H1 (cell line): ENCODE data around the gene MAP2K5.

ENCODE experiments used
- CHD7 ChIP-seq: fragments of 300-600 bp; sonication (generic); IDR thresholded peaks from 2 replicates; pipeline ENCODE4 v1.7.1; 2012; ENCODE audit warnings: low read length, moderate library complexity, mild to moderate bottlenecking, inconsistent platforms; ENCODE audit not compliant: insufficient replicate concordance
- JUND ChIP-seq: IDR thresholded peaks from 2 replicates; pipeline ENCODE4 v1.6.1; 2011; ENCODE audit warnings: mild to moderate bottlenecking, improper control_type of control experiment, low read length
- PHF8 ChIP-seq: fragments of 200-600 bp; sonication (generic); conservative IDR thresholded peaks from 2 replicates; pipeline ENCODE4 v1.7.1; 2012; ENCODE audit warnings: low read depth, mild to moderate bottlenecking, inconsistent platforms, low read length, moderate library complexity
- POLR2A ChIP-seq, 2 experiments: IDR thresholded peaks; 1 replicate in 1 of 2; 2 replicates in 1 of 2; pipeline ENCODE4 v1.6.1; 2011; ENCODE audit warnings: low read depth in 2 of 2, low read length in 2 of 2, mild to moderate bottlenecking in 2 of 2; ENCODE audit errors: control extremely low read depth in 1 of 2
- TF ChIP-seq, protein P1 (sequence below): IDR thresholded peaks from 2 replicates; pipeline ENCODE4 v1.6.1; 2011; ENCODE audit warnings: low read length, improper control_type of control experiment
- TF ChIP-seq, protein P2 (sequence below), 3 experiments: IDR thresholded peaks; 1 replicate in 2 of 3; 2 replicates in 1 of 3; pipeline versions ENCODE4 v1.5.1 to v1.6.1; 2011; ENCODE audit warnings: low read length in 3 of 3, mild to moderate bottlenecking in 3 of 3, inconsistent platforms in 2 of 3, low read depth in 1 of 3, moderate library complexity in 1 of 3; ENCODE audit not compliant: insufficient read depth in 1 of 3; ENCODE audit errors: control extremely low read depth in 1 of 3

DNA sequence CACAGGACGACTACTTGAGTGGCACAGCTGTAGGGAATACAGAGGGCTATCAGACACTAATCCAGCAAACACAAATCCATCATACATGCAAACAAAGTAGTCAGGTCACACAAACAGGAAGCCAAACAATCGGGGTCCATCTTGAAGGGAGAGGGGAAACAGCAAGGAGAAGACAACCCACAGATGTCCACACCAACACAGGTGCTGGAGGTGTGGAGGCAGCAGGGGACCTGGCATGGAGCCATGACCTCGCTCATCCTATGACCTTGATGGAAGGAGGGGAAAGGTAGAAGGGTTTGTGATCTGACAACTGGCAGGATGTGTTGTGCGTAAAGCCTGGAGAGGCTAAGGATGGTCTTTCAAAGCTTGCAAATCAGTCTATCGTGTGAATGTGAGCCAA is 242.9 kb downstream of the MAP2K5 start:
- TF ChIP-seq CHD7 (no peak), POLR2A (IDR thresholded peaks at IDR 0.05; ENCODE audit: control extremely low read depth in 1 of 2, low read depth in 2 of 2, low read length in 2 of 2) (no peak), PHF8 (no peak), JUND (no peak)
- TF ChIP-seq, protein P1, sequence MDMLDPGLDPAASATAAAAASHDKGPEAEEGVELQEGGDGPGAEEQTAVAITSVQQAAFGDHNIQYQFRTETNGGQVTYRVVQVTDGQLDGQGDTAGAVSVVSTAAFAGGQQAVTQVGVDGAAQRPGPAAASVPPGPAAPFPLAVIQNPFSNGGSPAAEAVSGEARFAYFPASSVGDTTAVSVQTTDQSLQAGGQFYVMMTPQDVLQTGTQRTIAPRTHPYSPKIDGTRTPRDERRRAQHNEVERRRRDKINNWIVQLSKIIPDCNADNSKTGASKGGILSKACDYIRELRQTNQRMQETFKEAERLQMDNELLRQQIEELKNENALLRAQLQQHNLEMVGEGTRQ = no peak
- TF ChIP-seq, protein P2, sequence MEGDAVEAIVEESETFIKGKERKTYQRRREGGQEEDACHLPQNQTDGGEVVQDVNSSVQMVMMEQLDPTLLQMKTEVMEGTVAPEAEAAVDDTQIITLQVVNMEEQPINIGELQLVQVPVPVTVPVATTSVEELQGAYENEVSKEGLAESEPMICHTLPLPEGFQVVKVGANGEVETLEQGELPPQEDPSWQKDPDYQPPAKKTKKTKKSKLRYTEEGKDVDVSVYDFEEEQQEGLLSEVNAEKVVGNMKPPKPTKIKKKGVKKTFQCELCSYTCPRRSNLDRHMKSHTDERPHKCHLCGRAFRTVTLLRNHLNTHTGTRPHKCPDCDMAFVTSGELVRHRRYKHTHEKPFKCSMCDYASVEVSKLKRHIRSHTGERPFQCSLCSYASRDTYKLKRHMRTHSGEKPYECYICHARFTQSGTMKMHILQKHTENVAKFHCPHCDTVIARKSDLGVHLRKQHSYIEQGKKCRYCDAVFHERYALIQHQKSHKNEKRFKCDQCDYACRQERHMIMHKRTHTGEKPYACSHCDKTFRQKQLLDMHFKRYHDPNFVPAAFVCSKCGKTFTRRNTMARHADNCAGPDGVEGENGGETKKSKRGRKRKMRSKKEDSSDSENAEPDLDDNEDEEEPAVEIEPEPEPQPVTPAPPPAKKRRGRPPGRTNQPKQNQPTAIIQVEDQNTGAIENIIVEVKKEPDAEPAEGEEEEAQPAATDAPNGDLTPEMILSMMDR (IDR thresholded peaks at IDR 0.05; ENCODE audit: control extremely low read depth in 1 of 3, insufficient read depth in 1 of 3, low read depth in 1 of 3, low read length in 3 of 3) = no peak
